A673 (cell line): Measurements from ENCODE around the gene ZNF212.

Source experiments
- CTCF ChIP-seq: fragments of 300-800, 200-600 bp; sonication (generic); conservative IDR thresholded peaks from 2 replicates; pipeline ENCODE4 v1.5.1; 2017; ENCODE audit warnings: low read depth, mild to moderate bottlenecking, antibody characterized with exemption, low read length, moderate library complexity, mixed read lengths
- EZH2 ChIP-seq: fragments of 200-600 bp; sonication (generic); IDR thresholded peaks from 2 replicates; pipeline ENCODE4 v1.6.1; 2017; ENCODE audit warnings: borderline replicate concordance, low read depth, mild to moderate bottlenecking, mixed read lengths, antibody characterized with exemption, low read length; ENCODE audit not compliant: poor library complexity, severe bottlenecking

- TF ChIP-seq CTCF (no peak), EZH2 (no peak)
These were observed 5.8 kb downstream of the ZNF212 start for GRCh38 chr7:149245244-149245643.
